MCF 10A (cell line): ENCODE data around the gene GNAT2. TPM values are rescaled to one million over a fixed set of nuclear protein-coding genes. Genes with fewer than 3 reads are reported as not detected.
A peak's percentile ranks its signal among the peaks of the same experiment; 100 is the strongest.

Experiments used
- BruUV-seq: library from RNA; stranded (reverse); fragments of 400-500 nt; replicated peaks from 2 replicates; lab custom pipeline; 2021; lab: Mats Ljungman, UMichigan
- CTCF ChIA-PET: fragments of 300-600 bp; sonication (Branson Sonifier 250); formaldehyde crosslinking; extraction: SDS; loops from one replicate; lab custom pipeline; 2021; ENCODE audit warnings: antibody characterized with exemption, inconsistent platforms; lab: Yijun Ruan, JAX
- POLR2A ChIA-PET: fragments of 300-600, 350-650 bp; sonication (Branson Sonifier 250); formaldehyde crosslinking; extraction: SDS; loops from one replicate; lab custom pipeline; 2020; ENCODE audit warnings: antibody characterized with exemption, inconsistent platforms; lab: Yijun Ruan, JAX
- DNase-seq: peaks from one replicate; pipeline ENCODE4 v3.0.0-alpha.2; 2018; ENCODE audit not compliant: unreplicated experiment
- H3K27ac Mint-ChIP-seq: one replicate; pipeline ENCODE4 v1.8.0; 2022; ENCODE audit warnings: mild to moderate bottlenecking, low read depth, mixed read lengths; ENCODE audit not compliant: unreplicated experiment
- H3K27me3 Mint-ChIP-seq: one replicate; pipeline ENCODE4 v1.8.0; 2022; ENCODE audit warnings: mixed read lengths; ENCODE audit not compliant: insufficient read depth, unreplicated experiment
- H3K36me3 Mint-ChIP-seq: one replicate; pipeline ENCODE4 v1.8.0; 2022; ENCODE audit warnings: mild to moderate bottlenecking, moderate library complexity, mixed read lengths; ENCODE audit not compliant: insufficient read depth, unreplicated experiment
- H3K4me1 Mint-ChIP-seq: one replicate; pipeline ENCODE4 v1.8.0; 2022; ENCODE audit warnings: mixed read lengths; ENCODE audit not compliant: insufficient read depth, unreplicated experiment
- H3K4me3 Mint-ChIP-seq: one replicate; pipeline ENCODE4 v1.8.0; 2022; ENCODE audit warnings: mild to moderate bottlenecking, moderate library complexity, mixed read lengths; ENCODE audit not compliant: unreplicated experiment
- H3K9me3 Mint-ChIP-seq: one replicate; pipeline ENCODE4 v1.8.0; 2022; ENCODE audit warnings: mixed read lengths; ENCODE audit not compliant: unreplicated experiment
- intact Hi-C: fragments of 100-400 bp; cut with micrococcal nuclease; formaldehyde crosslinking; loops from 2 replicates; pipeline ENCODE4 v1.14.1; 2022
- total RNA-seq: library from RNA; stranded (reverse); gene quantifications from 2 replicates; pipeline ENCODE4 v1.2.3, GENCODE V29; 2022
- TF ChIP-seq, protein P1 (sequence below): fragments of 200-600 bp; IDR thresholded peaks from one replicate; pipeline ENCODE4 v1.8.0; 2022; ENCODE audit warnings: antibody characterized with exemption, mild to moderate bottlenecking; ENCODE audit not compliant: unreplicated experiment

GNAT2 gene
- total RNA-seq, 1 experiment from 2014 or later: not detected

DNA sequence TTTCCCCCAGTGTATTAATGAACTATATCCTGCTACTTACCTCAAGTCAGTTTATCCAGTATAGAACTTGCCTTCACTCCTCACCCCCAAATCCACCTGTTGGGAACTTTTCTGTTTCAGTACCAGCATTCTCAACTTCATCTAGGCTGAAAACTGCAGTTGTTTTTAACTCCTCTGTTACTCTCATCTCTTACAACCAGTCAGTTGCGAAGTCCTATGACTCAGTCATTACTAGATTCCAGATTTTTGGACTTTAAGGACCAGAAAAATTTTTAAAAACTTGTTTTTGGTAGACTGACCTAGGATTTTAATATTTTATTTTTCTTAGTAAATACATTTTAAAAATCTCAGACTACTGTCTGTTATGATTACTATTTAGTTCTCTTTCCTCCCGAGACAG lies 62.9 kb downstream of the GNAT2 start:
- CTCF ChIA-PET: no interaction called here
- intact Hi-C loops: no loop called here
- H3K27ac Mint-ChIP-seq: peak overlapping the region; percentile 28

More for the DNA sequence above, 62.9 kb downstream of the GNAT2 start:
- POLR2A ChIA-PET: no interaction called here
- TF ChIP-seq, protein P1, sequence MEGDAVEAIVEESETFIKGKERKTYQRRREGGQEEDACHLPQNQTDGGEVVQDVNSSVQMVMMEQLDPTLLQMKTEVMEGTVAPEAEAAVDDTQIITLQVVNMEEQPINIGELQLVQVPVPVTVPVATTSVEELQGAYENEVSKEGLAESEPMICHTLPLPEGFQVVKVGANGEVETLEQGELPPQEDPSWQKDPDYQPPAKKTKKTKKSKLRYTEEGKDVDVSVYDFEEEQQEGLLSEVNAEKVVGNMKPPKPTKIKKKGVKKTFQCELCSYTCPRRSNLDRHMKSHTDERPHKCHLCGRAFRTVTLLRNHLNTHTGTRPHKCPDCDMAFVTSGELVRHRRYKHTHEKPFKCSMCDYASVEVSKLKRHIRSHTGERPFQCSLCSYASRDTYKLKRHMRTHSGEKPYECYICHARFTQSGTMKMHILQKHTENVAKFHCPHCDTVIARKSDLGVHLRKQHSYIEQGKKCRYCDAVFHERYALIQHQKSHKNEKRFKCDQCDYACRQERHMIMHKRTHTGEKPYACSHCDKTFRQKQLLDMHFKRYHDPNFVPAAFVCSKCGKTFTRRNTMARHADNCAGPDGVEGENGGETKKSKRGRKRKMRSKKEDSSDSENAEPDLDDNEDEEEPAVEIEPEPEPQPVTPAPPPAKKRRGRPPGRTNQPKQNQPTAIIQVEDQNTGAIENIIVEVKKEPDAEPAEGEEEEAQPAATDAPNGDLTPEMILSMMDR: no peak
- BruUV-seq: no TSS peak
- H3K36me3 Mint-ChIP-seq: no peaks in the 10 kb centered on the region
- no peaks in the 10 kb centered on the region for H3K9me3 Mint-ChIP-seq
- no peak for DNase-seq
- no peak overlapping the region for H3K4me3 Mint-ChIP-seq
- no peaks in the 10 kb centered on the region for H3K27me3 Mint-ChIP-seq
- H3K4me1 Mint-ChIP-seq: peaks cover 15% of the 10 kb centered on the region

Other genes with a start within 250 kb of the GNAT2 start
- 13.3 TPM in 2 replicates for gene SORT1, start 221.7 kb downstream of the GNAT2 start, total RNA-seq
- gene PSMA5, start 193.2 kb downstream of the GNAT2 start, total RNA-seq: 109 and 113 TPM in 2 replicates
- not detected in 2 replicates for gene SYPL2, start 153.1 kb downstream of the GNAT2 start, total RNA-seq
- gene ATXN7L2, start 135.7 kb downstream of the GNAT2 start, total RNA-seq: 3.8 and 7.3 TPM in 2 replicates
- gene CYB561D1, start 125.5 kb downstream of the GNAT2 start, total RNA-seq: 6.9 and 7.8 TPM in 2 replicates
- 0.21 and 0.29 TPM in 2 replicates for gene AMIGO1, start 109.9 kb downstream of the GNAT2 start, total RNA-seq
- gene GPR61, start 79.7 kb downstream of the GNAT2 start, total RNA-seq: not detected in 2 replicates
- 8.0 and 8.6 TPM in 2 replicates for gene GNAI3, start 71.0 kb downstream of the GNAT2 start, total RNA-seq
- gene AMPD2, start 221 bp upstream of the GNAT2 start, total RNA-seq: 49.5 and 52.6 TPM in 2 replicates
- 4.7 and 5.8 TPM in 2 replicates for gene GSTM4, start 36.5 kb upstream of the GNAT2 start, total RNA-seq
- gene GSTM2, start 48.4 kb upstream of the GNAT2 start, total RNA-seq: 0.70 and 1.4 TPM in 2 replicates
- not detected in 2 replicates for gene GSTM1, start 68.2 kb upstream of the GNAT2 start, total RNA-seq
- gene GSTM5, start 92.6 kb upstream of the GNAT2 start, total RNA-seq: not detected in 2 replicates
- not detected in 2 replicates for gene GSTM3, start 121.4 kb upstream of the GNAT2 start, total RNA-seq
- gene EPS8L3, start 144.3 kb upstream of the GNAT2 start, total RNA-seq: not detected in 2 replicates